HG03460 (cell line): ENCODE data around the gene PLXNB2.

ENCODE experiments used
- ATAC-seq: cut with Tn5 transposase; IDR thresholded peaks from one replicate; pipeline ENCODE4 v1.9.1; 2021; ENCODE audit not compliant: unreplicated experiment

Gene PLXNB2

GRCh38 chr22:50311606-50312351 is 4.3 kb upstream of the PLXNB2 start:
- ATAC-seq = no peak

GRCh38 chr22:50310949-50311444 is 3.6 kb upstream of the PLXNB2 start:
- ATAC-seq = no peak

GRCh38 chr22:50310031-50310722 is 2.7 kb upstream of the PLXNB2 start:
- ATAC-seq = no peak

- no peak for ATAC-seq
Measured at GRCh38 chr22:50309601-50309991, 2.1 kb upstream of the PLXNB2 start.

- ATAC-seq = no peak
Measured at GRCh38 chr22:50308986-50309600, 1.6 kb upstream of the PLXNB2 start.

GRCh38 chr22:50308597-50308935 is 1.1 kb upstream of the PLXNB2 start:
- ATAC-seq = no peak

- ATAC-seq = no peak
Measured at GRCh38 chr22:50307890-50308596, 597 bp upstream of the PLXNB2 start.

- no peak for ATAC-seq
Measured at GRCh38 chr22:50305923-50306566, 1.4 kb downstream of the PLXNB2 start.

- no peak for ATAC-seq
Measured at GRCh38 chr22:50305393-50305922, 2.0 kb downstream of the PLXNB2 start.

GRCh38 chr22:50304528-50305392 is 2.7 kb downstream of the PLXNB2 start:
- no peak for ATAC-seq

- ATAC-seq = no peak
Measured at GRCh38 chr22:50303848-50304527, 3.5 kb downstream of the PLXNB2 start.

- no peak for ATAC-seq
Measured at GRCh38 chr22:50303515-50303847, 4.0 kb downstream of the PLXNB2 start.

- ATAC-seq = no peak
Measured at GRCh38 chr22:50302564-50302963, 4.9 kb downstream of the PLXNB2 start.

- ATAC-seq = no peak
Measured at GRCh38 chr22:50302041-50302541, 5.4 kb downstream of the PLXNB2 start.

GRCh38 chr22:50301581-50301991 is 5.9 kb downstream of the PLXNB2 start:
- ATAC-seq = no peak

GRCh38 chr22:50300620-50301257 is 6.7 kb downstream of the PLXNB2 start:
- no peak for ATAC-seq

GRCh38 chr22:50299785-50300619 is 7.4 kb downstream of the PLXNB2 start:
- ATAC-seq = no peak
